ENCODE measurements around the gene SMPD4.
"Not testable (repeated sequence)": the region's sequence is repeated elsewhere in the genome, so short reads cannot be mapped to it uniquely, and the experiment has no call there.

SMPD4 gene, protein sequence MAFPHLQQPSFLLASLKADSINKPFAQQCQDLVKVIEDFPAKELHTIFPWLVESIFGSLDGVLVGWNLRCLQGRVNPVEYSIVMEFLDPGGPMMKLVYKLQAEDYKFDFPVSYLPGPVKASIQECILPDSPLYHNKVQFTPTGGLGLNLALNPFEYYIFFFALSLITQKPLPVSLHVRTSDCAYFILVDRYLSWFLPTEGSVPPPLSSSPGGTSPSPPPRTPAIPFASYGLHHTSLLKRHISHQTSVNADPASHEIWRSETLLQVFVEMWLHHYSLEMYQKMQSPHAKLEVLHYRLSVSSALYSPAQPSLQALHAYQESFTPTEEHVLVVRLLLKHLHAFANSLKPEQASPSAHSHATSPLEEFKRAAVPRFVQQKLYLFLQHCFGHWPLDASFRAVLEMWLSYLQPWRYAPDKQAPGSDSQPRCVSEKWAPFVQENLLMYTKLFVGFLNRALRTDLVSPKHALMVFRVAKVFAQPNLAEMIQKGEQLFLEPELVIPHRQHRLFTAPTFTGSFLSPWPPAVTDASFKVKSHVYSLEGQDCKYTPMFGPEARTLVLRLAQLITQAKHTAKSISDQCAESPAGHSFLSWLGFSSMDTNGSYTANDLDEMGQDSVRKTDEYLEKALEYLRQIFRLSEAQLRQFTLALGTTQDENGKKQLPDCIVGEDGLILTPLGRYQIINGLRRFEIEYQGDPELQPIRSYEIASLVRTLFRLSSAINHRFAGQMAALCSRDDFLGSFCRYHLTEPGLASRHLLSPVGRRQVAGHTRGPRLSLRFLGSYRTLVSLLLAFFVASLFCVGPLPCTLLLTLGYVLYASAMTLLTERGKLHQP

GRCh38 chr2:130181325-130181879 lies at the start of gene SMPD4:
TSS of gene SMPD4 (minus strand) at chr2:130181602. CDS start at chr2:130176592, 5,010 bp downstream.
- peak; percentile 97 for DNase-seq

DNA sequence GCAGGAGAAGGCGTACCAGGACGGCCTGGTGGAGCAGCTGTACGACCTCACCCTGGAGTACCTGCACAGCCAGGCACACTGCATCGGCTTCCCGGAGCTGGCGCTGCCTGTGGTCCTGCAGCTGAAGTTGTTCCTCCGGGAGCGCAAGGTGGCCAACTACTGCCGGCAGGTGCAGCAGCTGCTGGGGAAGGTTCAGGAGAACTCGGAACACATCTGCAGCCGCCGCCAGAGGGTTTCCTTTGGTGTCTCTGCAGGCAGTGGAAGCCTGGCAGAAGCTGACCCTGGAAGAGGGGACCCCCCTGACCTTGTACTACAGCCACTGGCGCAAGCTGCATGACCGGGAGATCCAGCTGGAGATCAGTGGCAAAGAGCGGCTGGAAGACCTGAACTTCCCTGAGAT lies 49.5 kb upstream of the SMPD4 start:
- not testable (repeated sequence) for DNase-seq

DNA sequence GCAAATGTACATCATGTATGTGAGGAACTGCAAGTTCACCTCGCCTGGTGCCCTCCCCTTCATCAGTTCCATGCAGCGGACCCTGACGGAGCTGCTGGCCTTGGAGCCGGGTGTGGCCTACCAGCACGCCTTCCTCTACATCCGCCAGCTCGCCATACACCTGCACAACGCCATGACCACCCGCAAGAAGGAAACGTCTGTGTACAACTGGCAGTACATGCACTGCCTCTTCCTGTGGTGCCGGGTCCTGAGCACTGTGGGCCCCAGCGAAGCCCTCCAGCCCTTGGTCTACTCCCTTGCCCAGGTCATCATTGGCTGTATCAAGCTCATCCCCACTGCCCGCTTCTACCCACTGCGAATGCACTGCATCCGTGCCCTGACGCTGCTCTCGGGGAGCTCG lies 49.0 kb upstream of the SMPD4 start:
- not testable (repeated sequence) for DNase-seq

GRCh38 chr2:130229161-130229510 lies 47.7 kb upstream of the SMPD4 start:
- peak; percentile 3 for DNase-seq

GRCh38 chr2:130228467-130229160 lies 47.2 kb upstream of the SMPD4 start:
- not testable (repeated sequence) for DNase-seq

GRCh38 chr2:130228005-130228404 lies 46.6 kb upstream of the SMPD4 start:
- DNase-seq: not testable (repeated sequence)

DNA sequence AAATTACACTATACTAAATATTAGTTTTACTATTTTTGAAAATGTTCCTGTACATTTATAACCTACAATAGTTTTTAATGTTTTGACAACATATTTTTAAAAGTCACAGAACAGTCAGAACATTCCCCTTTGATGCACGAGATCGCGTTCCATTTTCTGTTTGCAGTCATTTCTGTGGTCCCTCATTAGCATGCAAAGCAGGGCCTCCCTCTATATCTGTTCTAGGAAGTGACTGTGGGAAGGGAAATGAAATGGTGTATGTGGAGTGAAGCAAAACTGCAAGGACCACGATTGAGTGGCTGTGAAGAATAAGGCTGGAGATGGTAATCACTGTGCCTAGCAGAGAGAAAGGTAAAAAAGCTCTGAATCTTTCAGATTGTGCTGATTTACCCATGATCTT lies 41.1 kb upstream of the SMPD4 start:
- not testable (repeated sequence) for DNase-seq

DNA sequence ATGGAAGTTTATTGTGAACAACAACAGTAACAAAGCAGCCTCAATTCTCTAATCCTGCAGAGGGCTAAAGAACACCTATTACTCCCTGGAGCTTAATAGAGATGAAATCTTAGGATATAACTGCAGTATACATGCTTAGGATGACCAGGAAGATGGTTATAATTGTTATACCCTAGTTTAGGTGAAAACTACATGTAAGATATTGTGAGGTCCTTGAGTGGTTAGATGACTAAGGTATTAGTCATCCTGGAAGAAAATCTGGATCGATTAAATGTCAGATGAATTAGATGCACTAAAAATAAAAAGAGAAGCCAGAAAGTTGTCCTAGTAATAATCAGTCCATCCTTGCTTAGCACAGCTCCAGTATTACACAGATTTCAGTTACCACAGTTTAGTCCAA lies 39.1 kb upstream of the SMPD4 start:
- not testable (repeated sequence) for DNase-seq

- not testable (repeated sequence) for DNase-seq
These were observed 37.7 kb upstream of the SMPD4 start for GRCh38 chr2:130219147-130219546.

GRCh38 chr2:130207051-130207450 lies 25.6 kb upstream of the SMPD4 start:
- not testable (repeated sequence) for DNase-seq

- DNase-seq: not testable (repeated sequence)
These were observed 21.7 kb upstream of the SMPD4 start for GRCh38 chr2:130203150-130203549.

GRCh38 chr2:130202518-130202917 lies 21.1 kb upstream of the SMPD4 start:
- DNase-seq: peak; percentile 10

GRCh38 chr2:130198343-130198742 lies 16.9 kb upstream of the SMPD4 start, which contains the start of gene TUBA3E:
TSS of gene TUBA3E (minus strand) at chr2:130198439. CDS start at chr2:130198360, 79 bp downstream.
- DNase-seq: no peak

GRCh38 chr2:130196052-130196451 lies 14.7 kb upstream of the SMPD4 start:
- not testable (repeated sequence) for DNase-seq

DNA sequence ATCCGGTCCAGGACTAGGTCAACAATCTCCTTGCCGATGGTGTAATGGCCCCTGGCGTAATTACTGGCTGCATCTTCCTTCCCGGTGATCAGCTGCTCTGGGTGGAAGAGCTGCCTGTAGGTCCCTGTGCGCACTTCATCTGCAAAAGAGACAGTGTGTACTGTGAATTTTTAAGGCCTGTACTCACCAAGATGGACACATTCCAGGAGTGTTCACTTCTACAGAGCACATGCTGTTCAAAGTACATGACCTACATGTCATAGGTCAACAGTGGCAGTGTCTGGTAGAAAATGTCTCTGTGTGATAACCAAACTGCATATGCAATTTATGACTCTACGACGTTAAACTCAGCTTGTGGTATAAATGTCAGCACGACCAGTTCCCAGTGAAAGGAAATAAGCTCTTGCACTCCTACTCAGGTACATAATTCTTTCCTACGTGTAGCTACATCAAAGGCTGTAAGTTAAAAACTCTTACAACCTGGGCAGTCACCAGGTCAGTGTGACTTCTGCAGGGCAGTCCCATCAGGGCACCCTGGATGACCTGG lies 13.8 kb upstream of the SMPD4 start:
- DNase-seq: not testable (repeated sequence)

- DNase-seq: not testable (repeated sequence)
These were observed 12.4 kb upstream of the SMPD4 start for GRCh38 chr2:130193824-130194223.

GRCh38 chr2:130192451-130192850 lies 11.0 kb upstream of the SMPD4 start:
- DNase-seq: not testable (repeated sequence)

DNA sequence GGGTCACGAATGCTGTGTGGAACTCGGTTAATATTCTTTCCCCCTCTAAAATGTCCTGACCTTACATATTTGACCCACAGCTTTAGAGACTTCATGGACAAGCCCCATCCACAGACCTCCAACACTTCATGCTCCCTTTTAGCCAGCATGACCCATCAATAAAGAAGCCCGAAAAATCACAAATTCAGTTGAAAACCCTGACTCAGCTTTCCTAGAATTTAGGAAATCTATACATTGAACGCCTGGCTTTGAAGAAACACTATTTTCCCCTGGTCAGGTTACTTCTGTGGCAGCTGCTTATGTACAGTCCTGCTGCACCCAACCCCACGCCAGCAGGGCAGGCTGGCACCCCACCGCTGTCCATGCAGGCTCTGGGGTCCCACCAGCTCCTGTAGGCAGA lies 9.9 kb upstream of the SMPD4 start:
- DNase-seq: not testable (repeated sequence)

DNA sequence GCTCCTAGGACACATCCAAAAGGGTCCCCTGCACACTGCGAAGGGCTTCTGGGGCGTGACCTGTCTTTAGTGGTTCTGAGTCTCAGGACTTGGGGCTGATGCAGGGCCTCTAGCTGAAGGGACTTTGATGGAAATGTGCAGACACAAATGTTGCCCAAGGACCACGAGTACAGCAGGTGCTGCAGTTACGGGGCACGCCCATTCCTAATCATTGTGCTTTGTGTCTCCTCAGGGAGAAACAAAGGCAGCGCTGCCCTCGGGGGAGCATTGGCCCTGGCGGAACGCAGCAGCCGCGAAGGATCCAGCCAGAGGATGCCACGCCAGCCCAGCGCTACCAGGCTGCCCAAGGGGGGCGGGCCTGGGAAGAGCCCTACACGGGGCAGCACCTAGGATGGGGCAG lies 8.8 kb upstream of the SMPD4 start:
- no peak for DNase-seq

DNA sequence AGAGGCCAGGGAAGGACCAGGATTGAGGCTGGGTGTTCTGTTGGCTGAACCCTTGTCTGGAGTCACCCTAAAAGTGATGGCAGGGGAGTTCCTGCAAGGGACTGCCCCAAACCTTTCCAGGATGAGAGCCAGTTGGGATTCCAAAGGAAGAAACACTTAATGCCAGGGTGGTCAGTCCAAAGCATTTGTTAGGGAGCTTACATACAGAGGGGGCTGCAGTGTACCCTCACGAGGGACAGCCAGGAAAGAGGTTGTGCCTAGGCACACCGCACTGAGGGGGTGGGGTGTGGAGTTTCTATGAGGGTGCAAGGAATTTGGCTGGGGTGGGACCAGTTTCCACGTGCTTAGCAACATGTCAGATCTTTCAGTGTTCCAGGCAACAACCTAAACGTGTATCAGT lies 7.6 kb upstream of the SMPD4 start:
- DNase-seq: not testable (repeated sequence)

- not testable (repeated sequence) for DNase-seq
These were observed 6.7 kb upstream of the SMPD4 start for GRCh38 chr2:130187859-130188792.
